ENCODE data around the gene DMD. TPM values are rescaled to one million over a fixed set of nuclear protein-coding genes. Genes with fewer than 3 reads are reported as not detected.
"Not testable (repeated sequence)": the region's sequence is repeated elsewhere in the genome, so short reads cannot be mapped to it uniquely, and the experiment has no call there.

The DMD gene
- total RNA-seq, 2 donors from 2014 or later = 2.8 to 3.4 TPM

GRCh38 chrX:31383991-31384390 is 1827.4 kb downstream of the DMD start:
- no peaks in the 10 kb centered on the region for H3K4me1 Mint-ChIP-seq (ENCODE audit: low read depth in 2 of 2)
- DNase-seq (ENCODE audit: low spot score) = no peak

GRCh38 chrX:31378973-31379372 is 1832.4 kb downstream of the DMD start:
- H3K4me3 Mint-ChIP-seq; ATAC-seq; H3K4me1 Mint-ChIP-seq (ENCODE audit: low read depth in 2 of 2); DNase-seq (ENCODE audit: low spot score); H3K36me3 Mint-ChIP-seq; H3K9me3 Mint-ChIP-seq; H3K27ac Mint-ChIP-seq; H3K27me3 Mint-ChIP-seq: not testable (repeated sequence)

More at GRCh38 chrX:31383991-31384390, 1827.4 kb downstream of the DMD start:
- H3K27me3 Mint-ChIP-seq = peaks cover 0 to 2% of the 10 kb centered on the region in 2 donors
- H3K9me3 Mint-ChIP-seq = no peaks in the 10 kb centered on the region
- H3K27ac Mint-ChIP-seq = no peak overlapping the region
- no peak overlapping the region for H3K4me3 Mint-ChIP-seq
- no peaks in the 10 kb centered on the region for H3K36me3 Mint-ChIP-seq
- ATAC-seq = no peak

- DNase-seq (ENCODE audit: low spot score); H3K4me3 Mint-ChIP-seq: not testable (repeated sequence)
Observed at GRCh38 chrX:31377821-31378220, 1833.5 kb downstream of the DMD start.

GRCh38 chrX:31376408-31377022 is 1834.8 kb downstream of the DMD start:
- Mint-ChIP-seq H3K4me3 (no peak overlapping the region), H3K36me3 (no peaks in the 10 kb centered on the region), H3K27me3 (peaks cover 0 to 2% of the 10 kb centered on the region in 2 donors), H3K9me3 (peaks cover under 1% of the 10 kb centered on the region), H3K27ac (no peak overlapping the region), H3K4me1 (ENCODE audit: low read depth in 2 of 2) (no peaks in the 10 kb centered on the region)
- ATAC-seq (no peak), DNase-seq (ENCODE audit: low spot score) (no peak)

More at GRCh38 chrX:31377821-31378220, 1833.5 kb downstream of the DMD start:
- H3K36me3 Mint-ChIP-seq; H3K27me3 Mint-ChIP-seq; H3K9me3 Mint-ChIP-seq; H3K4me1 Mint-ChIP-seq (ENCODE audit: low read depth in 2 of 2); H3K27ac Mint-ChIP-seq; ATAC-seq: not testable (repeated sequence)

DNA sequence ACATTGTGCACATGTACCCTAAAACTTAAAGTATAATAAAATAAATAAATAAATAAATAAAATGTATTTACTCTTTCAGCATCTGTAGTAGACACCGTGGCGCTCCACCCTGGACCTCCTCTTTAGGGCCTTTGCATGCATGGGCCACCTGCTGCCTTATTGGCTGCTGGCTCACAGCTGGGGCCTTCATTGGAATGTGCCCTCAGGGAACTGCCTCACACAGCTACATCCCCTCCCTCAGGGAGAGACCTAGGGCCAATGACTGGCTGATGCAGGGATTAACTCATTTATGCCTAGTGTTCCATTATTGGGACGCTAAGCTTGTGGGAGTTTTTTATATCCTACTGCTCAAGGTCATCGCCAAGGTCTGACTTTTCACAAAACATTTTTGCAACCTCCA is 1836.6 kb downstream of the DMD start:
- no peaks in the 10 kb centered on the region for H3K36me3 Mint-ChIP-seq
- ATAC-seq = no peak
- no peak overlapping the region for H3K4me3 Mint-ChIP-seq
- H3K27me3 Mint-ChIP-seq = peaks cover 0 to 2% of the 10 kb centered on the region in 2 donors
- H3K9me3 Mint-ChIP-seq = peaks cover 3% of the 10 kb centered on the region
- H3K27ac Mint-ChIP-seq = no peak overlapping the region
- no peak for DNase-seq (ENCODE audit: low spot score)
- no peaks in the 10 kb centered on the region for H3K4me1 Mint-ChIP-seq (ENCODE audit: low read depth in 2 of 2)

GRCh38 chrX:31371956-31372355 is 1839.4 kb downstream of the DMD start:
- Mint-ChIP-seq H3K27me3 (peaks cover 0 to 2% of the 10 kb centered on the region in 2 donors), H3K36me3 (no peaks in the 10 kb centered on the region)
- ATAC-seq = no peak

GRCh38 chrX:31367816-31368215 is 1843.5 kb downstream of the DMD start:
- H3K4me1 Mint-ChIP-seq (ENCODE audit: low read depth in 2 of 2) = no peaks in the 10 kb centered on the region
- H3K4me3 Mint-ChIP-seq = no peak overlapping the region
- no peak for DNase-seq (ENCODE audit: low spot score)
- no peak overlapping the region for H3K27ac Mint-ChIP-seq
- ATAC-seq = no peak
- H3K9me3 Mint-ChIP-seq = peaks cover 9% of the 10 kb centered on the region
- no peaks in the 10 kb centered on the region for H3K27me3 Mint-ChIP-seq
- H3K36me3 Mint-ChIP-seq = no peaks in the 10 kb centered on the region

More at GRCh38 chrX:31371956-31372355, 1839.4 kb downstream of the DMD start:
- DNase-seq (ENCODE audit: low spot score) = no peak
- no peaks in the 10 kb centered on the region for H3K4me1 Mint-ChIP-seq (ENCODE audit: low read depth in 2 of 2)
- H3K4me3 Mint-ChIP-seq = no peak overlapping the region
- peaks cover 9% of the 10 kb centered on the region for H3K9me3 Mint-ChIP-seq
- H3K27ac Mint-ChIP-seq = no peak overlapping the region

DNA sequence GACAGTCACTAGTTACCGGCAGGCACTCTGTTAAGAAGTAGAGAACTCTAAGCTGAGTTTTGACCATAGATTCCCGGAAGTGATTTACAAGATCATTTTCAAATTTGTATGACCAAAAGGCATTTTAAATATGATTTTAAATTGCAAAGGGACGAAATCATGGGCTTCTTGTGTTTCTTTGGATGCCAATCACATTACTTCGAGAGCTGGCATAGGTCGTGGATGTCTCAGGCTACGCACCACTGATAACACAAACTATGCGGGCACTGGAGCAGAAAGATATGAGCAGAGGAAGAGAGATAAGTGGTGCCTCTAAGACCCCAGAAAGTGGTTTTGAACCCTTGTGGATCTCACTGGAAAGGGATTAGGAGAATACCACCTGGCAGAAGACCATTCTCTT is 1845.3 kb downstream of the DMD start:
- DNase-seq (ENCODE audit: low spot score) = no peak
- ATAC-seq = no peak
- Mint-ChIP-seq H3K27ac (no peak overlapping the region), H3K9me3 (peaks cover 7% of the 10 kb centered on the region), H3K4me3 (no peak overlapping the region), H3K36me3 (no peaks in the 10 kb centered on the region), H3K27me3 (no peaks in the 10 kb centered on the region), H3K4me1 (ENCODE audit: low read depth in 2 of 2) (no peaks in the 10 kb centered on the region)

DNA sequence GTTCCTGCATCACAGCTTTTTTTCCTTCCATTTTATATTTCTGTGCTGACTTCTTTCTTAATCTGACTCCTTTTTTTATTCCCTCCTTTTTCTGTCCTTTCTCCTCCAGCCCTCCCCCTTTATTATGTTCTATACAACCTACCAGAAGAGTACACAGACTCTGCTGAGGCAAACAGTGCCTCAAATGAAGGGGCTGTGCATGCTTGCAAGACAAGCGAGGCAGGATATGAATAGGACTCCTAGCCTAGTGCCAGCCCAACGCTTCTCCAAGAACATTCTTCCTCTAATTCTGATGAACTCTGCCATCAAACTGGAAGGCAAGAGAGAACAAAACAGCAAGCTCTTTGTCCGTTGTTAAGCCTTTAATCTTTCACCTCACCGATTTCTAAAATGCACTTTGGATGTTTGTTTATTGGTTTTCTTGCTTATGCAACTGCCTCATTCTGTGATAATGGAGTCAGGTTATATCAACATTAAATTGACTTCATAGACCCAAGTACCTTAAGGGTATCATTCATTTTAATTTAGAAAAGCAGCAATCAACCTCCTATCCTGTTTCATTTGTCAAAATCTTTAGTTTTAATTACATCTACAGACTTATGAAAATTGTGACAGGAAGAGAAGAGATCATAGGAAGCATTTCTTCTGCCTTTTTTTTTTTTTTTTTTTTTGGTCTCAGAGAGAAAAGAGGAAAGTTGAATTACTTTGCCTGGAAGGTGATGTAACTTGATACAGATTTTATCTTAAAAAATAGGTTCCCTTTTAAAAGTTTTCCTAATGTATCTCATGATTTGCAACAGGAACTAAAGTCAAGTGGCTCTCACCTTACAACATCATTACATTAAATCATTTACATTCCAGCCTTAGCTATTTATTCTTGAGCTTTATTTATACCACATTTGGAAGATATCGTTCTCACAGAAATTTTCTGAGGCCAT is 1854.8 kb downstream of the DMD start:
- no peak overlapping the region for H3K27ac Mint-ChIP-seq
- ATAC-seq (no peak), DNase-seq (ENCODE audit: low spot score) (no peak)
- H3K27me3 Mint-ChIP-seq = no peaks in the 10 kb centered on the region
- no peaks in the 10 kb centered on the region for H3K4me1 Mint-ChIP-seq (ENCODE audit: low read depth in 2 of 2)
- H3K36me3 Mint-ChIP-seq = no peaks in the 10 kb centered on the region
- no peak overlapping the region for H3K4me3 Mint-ChIP-seq
- H3K9me3 Mint-ChIP-seq = no peaks in the 10 kb centered on the region

DNA sequence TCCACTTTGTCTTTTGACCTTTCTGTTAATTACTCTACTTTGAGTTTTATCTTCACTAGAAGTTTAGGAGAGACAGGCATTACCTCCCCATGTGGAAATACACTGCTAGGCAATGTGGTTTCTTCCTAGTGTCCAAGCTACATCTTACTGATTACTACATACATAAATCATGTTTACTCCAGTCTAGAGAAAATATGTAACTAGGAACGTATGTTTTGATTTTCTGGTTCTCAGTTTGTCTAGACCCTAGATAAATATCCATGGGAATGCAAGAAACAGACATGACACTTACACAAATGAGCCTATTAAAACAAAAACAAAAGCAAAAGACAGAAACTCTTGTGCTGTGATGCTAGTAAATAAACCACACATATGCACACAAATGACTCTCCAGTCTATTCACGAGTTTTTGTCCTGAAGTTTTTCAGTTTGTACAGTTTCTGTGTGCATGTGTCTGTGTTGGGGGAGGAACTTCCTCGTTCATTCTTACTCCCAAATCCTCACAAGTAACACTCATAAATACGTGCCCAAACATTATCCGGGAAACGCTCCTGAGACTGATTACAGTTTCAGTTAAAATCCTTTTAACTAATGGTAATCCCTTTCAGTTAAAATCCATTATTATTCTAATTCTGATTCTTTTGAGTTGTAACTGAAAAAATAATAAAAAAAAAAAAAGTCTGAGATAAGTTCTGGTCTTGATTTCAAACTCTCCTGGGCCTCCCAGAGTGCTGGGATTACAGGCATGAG is 1856.0 kb downstream of the DMD start:
- no peaks in the 10 kb centered on the region for H3K4me1 Mint-ChIP-seq (ENCODE audit: low read depth in 2 of 2)
- DNase-seq (ENCODE audit: low spot score) = no peak
- no peaks in the 10 kb centered on the region for H3K9me3 Mint-ChIP-seq
- no peak overlapping the region for H3K27ac Mint-ChIP-seq
- ATAC-seq = no peak
- H3K27me3 Mint-ChIP-seq = no peaks in the 10 kb centered on the region
- H3K4me3 Mint-ChIP-seq = no peak overlapping the region
- H3K36me3 Mint-ChIP-seq = no peaks in the 10 kb centered on the region

DNA sequence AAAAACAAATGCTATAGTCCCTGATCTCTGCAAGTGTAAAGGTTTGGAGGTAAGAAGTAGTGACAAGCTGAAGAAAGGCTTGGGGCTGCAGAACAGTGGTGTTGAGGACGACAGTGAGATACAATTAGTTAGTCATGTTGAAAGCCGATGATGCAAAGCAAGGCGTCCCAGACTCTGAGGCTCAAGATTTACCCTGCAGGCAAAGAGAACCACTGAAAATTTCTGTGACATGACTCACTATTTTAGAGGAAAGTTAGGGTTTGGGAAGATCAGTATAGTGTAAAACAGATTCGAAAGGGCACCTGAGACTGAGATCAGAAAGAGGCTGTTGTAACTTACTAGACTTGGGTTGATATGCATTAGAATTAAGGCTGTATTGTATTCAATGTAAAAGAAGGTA is 1858.3 kb downstream of the DMD start:
- no peak overlapping the region for H3K27ac Mint-ChIP-seq
- H3K36me3 Mint-ChIP-seq = no peaks in the 10 kb centered on the region
- no peaks in the 10 kb centered on the region for H3K4me1 Mint-ChIP-seq (ENCODE audit: low read depth in 2 of 2)
- DNase-seq (ENCODE audit: low spot score) = no peak
- no peak overlapping the region for H3K4me3 Mint-ChIP-seq
- H3K9me3 Mint-ChIP-seq = no peaks in the 10 kb centered on the region
- ATAC-seq = no peak
- H3K27me3 Mint-ChIP-seq = no peaks in the 10 kb centered on the region

GRCh38 chrX:31350808-31351074 is 1860.6 kb downstream of the DMD start:
- Mint-ChIP-seq H3K27me3 (no peaks in the 10 kb centered on the region), H3K9me3 (no peaks in the 10 kb centered on the region), H3K36me3 (no peaks in the 10 kb centered on the region), H3K4me3 (no peak overlapping the region), H3K27ac (no peak overlapping the region), H3K4me1 (ENCODE audit: low read depth in 2 of 2) (no peaks in the 10 kb centered on the region)
- DNase-seq (ENCODE audit: low spot score) = no peak
- ATAC-seq = no peak

DNA sequence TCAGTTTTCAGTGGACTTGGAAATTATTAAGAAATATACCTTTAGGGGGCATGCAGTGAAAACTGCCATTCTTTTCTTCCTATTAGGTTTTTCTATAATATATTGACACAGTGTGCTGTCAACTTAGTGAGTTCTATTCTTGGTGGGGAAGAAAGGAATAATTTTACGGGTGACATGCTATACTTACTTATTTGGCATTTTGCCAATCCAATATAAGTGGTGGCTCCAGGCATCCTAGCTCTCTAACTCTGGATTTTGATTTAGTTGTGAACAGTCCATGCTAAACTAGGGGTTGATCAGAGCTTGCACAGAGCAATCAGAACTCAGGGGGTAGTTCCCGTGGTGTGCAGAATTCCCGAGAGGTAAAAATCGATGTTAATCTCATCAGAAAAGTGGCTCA is 1861.8 kb downstream of the DMD start:
- DNase-seq (ENCODE audit: low spot score) (no peak), ATAC-seq (no peak)
- H3K27me3 Mint-ChIP-seq = no peaks in the 10 kb centered on the region
- no peak overlapping the region for H3K27ac Mint-ChIP-seq
- H3K9me3 Mint-ChIP-seq = no peaks in the 10 kb centered on the region
- H3K36me3 Mint-ChIP-seq = no peaks in the 10 kb centered on the region
- no peaks in the 10 kb centered on the region for H3K4me1 Mint-ChIP-seq (ENCODE audit: low read depth in 2 of 2)
- no peak overlapping the region for H3K4me3 Mint-ChIP-seq

GRCh38 chrX:31340587-31340986 is 1870.8 kb downstream of the DMD start:
- no peak for ATAC-seq

More at GRCh38 chrX:31340587-31340986, 1870.8 kb downstream of the DMD start:
- no peak overlapping the region for H3K4me3 Mint-ChIP-seq
- no peaks in the 10 kb centered on the region for H3K36me3 Mint-ChIP-seq
- H3K9me3 Mint-ChIP-seq = peaks cover 4% of the 10 kb centered on the region
- peaks cover 0 to 3% of the 10 kb centered on the region in 2 donors for H3K27me3 Mint-ChIP-seq
- DNase-seq (ENCODE audit: low spot score) = no peak
- no peaks in the 10 kb centered on the region for H3K4me1 Mint-ChIP-seq (ENCODE audit: low read depth in 2 of 2)
- no peak overlapping the region for H3K27ac Mint-ChIP-seq
